Stimulated activated CD4-positive, alpha-beta T cell treated with anti-CD3 and anti-CD28 coated beads, Interleukin-12 subunit alpha, Interleukin-12 subunit beta, amount 100 ng/mL, for 24 hours (primary cell): Measurements from ENCODE around the gene CWF19L1.

Experiments used
- DNase-seq, 2 experiments: peaks; one replicate each; pipeline ENCODE4 v3.0.0-alpha.2; 2020; ENCODE audit warnings: low read depth in 2 of 2

Gene CWF19L1

GRCh38 chr10:100253041-100253440 is 14.4 kb downstream of the CWF19L1 start:
- DNase-seq = no peak

DNA sequence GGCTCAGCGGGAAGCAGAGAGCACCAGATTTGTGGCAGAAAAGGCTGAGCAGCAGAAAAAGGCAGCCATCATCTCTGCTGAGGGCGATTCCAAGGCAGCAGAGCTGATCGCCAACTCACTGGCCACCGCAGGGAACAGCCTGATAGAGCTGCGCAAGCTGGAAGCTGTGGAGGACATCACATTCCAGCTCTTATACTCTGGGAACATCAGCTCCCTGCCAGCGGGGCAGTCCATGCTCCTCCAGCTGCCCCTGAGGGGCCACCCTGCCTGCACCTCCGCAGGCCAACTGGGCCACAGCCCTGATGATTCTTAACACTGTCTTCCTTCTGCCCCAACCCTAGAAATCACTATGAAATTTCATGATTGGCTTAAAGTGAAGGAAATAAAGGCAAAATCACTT is 18.6 kb downstream of the CWF19L1 start:
- DNase-seq = no peak

- DNase-seq = no peak
These were observed 21.8 kb downstream of the CWF19L1 start for GRCh38 chr10:100245484-100246220.

- DNase-seq = no peak
These were observed 27.6 kb downstream of the CWF19L1 start for GRCh38 chr10:100239851-100240250.

GRCh38 chr10:100238429-100238828 is 29.0 kb downstream of the CWF19L1 start:
- DNase-seq = no peak

- no peak for DNase-seq
These were observed 35.3 kb downstream of the CWF19L1 start for GRCh38 chr10:100232101-100232500.

GRCh38 chr10:100229819-100230422 is 37.5 kb downstream of the CWF19L1 start:
- DNase-seq = no peak

DNA sequence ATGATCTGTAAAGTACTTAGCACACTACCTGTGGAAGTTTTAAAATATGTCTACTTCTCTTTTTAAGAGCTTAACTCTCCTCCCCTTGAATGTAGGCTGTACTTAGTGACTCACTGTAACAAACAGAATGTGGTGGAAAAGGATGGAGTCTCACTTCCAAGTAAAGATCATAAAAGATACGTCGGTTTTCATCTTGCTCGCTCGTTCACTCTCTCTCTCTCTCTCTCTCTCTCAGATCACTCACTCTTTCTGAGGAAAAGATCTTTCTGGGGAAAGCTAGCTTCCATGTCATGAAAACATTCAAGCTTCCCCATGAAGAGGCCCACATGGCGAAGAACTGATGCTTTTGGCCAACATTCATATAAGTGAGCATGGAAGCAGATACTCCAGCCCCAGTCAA is 43.6 kb downstream of the CWF19L1 start:
- DNase-seq = no peak

- DNase-seq = no peak
These were observed 44.9 kb downstream of the CWF19L1 start for GRCh38 chr10:100222529-100222928.

GRCh38 chr10:100216006-100216405 is 51.4 kb downstream of the CWF19L1 start:
- no peak for DNase-seq

GRCh38 chr10:100209303-100209702 is 58.1 kb downstream of the CWF19L1 start:
- DNase-seq = no peak

DNA sequence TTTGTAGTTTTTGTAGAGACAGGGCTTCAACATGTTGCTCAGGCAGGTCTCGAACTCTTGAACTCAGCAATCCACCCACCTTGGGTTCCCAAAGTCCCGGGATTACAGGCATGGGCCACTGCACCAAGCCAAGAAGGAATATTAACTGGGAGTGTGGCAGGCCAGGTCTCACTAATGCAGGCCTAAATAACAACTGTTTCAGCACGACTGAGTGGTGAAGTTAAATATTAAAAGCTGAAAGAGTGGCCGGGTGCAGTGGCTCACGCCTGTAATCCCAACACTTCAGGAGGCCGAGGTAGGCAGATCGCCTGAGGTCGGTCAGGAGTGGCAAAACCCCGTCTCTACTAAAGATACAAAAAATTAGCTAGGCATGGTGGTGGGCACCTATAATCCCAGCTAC is 59.2 kb downstream of the CWF19L1 start:
- no peak for DNase-seq

- DNase-seq = no peak
These were observed 63.1 kb downstream of the CWF19L1 start for GRCh38 chr10:100204370-100204769.

- DNase-seq = no peak
These were observed 65.9 kb downstream of the CWF19L1 start for GRCh38 chr10:100201549-100201948.

- no peak for DNase-seq
These were observed 72.7 kb downstream of the CWF19L1 start for GRCh38 chr10:100194711-100195110.

- DNase-seq = no peak
These were observed 75.1 kb downstream of the CWF19L1 start for GRCh38 chr10:100192350-100192749.

GRCh38 chr10:100186253-100187212 is 80.9 kb downstream of the CWF19L1 start:
- peak; percentile 2 to 28 for DNase-seq

DNA sequence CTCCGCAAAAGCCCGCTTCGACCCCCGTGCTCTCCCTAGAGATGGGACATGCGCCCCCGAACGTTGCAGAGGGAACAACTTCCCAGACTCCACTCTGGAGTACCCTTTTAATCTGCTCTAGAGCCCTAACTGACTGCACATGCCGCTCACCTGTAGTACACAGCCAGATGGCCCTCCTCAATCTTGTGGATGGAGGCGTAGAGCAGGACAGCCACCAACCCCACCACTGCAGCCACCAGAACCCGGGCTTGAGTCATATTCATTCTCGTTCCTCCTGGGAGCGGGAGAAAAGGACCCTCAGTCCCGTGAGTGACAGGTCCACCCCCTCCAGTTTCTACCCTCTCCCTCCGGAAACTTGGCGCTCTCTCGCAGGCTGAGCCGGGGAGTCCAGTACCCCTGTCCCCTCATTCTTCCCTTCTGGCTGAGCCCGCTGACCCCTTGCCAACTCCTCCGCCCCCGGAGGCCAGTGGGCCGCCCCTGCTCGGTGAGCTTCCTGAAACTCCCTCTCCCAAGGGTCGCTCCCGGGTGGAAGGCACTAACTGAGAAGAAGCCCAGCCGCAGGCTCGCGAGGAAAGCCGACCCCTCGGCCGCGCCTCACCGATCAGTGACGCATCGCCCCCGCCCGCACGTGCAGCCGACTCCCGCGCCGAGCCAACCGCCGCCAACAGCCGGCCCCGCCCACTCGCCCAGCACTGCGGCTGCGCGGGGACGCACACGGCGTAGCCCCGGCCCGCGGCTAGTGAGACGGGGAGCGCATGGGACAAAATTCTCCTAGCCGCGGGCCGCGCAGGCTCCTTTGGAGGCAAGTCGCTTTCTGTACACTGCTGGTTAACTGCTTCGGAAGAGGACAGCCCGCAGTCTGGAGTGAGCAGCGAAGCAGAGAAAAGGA is 81.8 kb downstream of the CWF19L1 start, which contains the start of gene ERLIN1:
Gene ERLIN1, minus strand, starts transcription at position 666 of the 889 bp plus-strand sequence. Its CDS starts 403 bp downstream, at position 263.
- peak; percentile 83 to 92 for DNase-seq

- no peak for DNase-seq
These were observed 82.6 kb downstream of the CWF19L1 start for GRCh38 chr10:100184840-100185239.

GRCh38 chr10:100184426-100184825 is 83.0 kb downstream of the CWF19L1 start:
- DNase-seq = no peak

GRCh38 chr10:100183481-100183880 is 84.0 kb downstream of the CWF19L1 start:
- DNase-seq = no peak
